GM21528 (cell line): ENCODE data around the gene DSCAM.

ENCODE experiments used
- ATAC-seq: cut with Tn5 transposase; IDR thresholded peaks from one replicate; pipeline ENCODE4 v1.9.1; 2021; ENCODE audit warnings: mild to moderate bottlenecking, moderate library complexity; ENCODE audit not compliant: unreplicated experiment, low FRiP score

The DSCAM gene

GRCh38 chr21:40099809-40100208 lies 747.1 kb downstream of the DSCAM start:
- ATAC-seq, result no peak

- no peak for ATAC-seq
Measured at GRCh38 chr21:40095477-40095876, 751.5 kb downstream of the DSCAM start.

DNA sequence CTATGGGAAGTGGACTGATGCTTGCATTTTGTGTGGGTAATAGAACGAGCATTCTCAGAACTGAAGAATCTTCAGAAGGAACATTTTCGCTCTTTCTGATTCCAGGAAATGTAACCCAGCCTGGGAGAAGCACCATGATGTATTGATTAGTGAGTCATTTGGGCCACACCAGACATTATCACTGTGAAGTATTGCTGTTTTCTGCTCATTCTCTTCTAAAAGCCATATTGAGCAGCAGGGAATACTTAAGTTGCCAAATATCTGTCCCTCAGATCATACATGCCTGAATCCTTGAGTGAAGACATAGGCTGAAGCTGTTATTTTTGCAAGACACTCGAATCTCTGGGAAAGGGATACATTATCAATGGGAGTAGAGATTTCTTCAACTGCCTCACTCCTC lies 766.6 kb downstream of the DSCAM start:
- ATAC-seq, result no peak

DNA sequence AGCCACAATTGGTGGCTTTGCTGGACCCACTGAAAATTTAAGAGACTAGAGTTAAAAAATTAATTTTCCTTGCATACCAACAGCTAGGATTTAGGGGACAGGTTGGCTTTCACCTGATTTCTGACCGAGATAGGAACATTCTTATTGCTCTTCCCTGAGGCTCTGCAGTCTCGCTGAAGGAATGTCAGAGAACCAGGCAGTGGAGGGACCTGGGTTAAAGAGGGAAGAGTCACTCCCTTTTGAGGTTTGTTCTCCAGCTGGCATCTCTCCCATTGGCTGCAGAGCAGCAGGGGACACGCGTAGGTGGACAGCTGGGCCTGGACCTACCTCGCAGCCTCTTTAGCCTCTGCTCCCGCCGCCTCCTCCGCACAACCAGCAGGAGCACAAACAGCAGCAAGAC lies 772.2 kb downstream of the DSCAM start:
- no peak for ATAC-seq

DNA sequence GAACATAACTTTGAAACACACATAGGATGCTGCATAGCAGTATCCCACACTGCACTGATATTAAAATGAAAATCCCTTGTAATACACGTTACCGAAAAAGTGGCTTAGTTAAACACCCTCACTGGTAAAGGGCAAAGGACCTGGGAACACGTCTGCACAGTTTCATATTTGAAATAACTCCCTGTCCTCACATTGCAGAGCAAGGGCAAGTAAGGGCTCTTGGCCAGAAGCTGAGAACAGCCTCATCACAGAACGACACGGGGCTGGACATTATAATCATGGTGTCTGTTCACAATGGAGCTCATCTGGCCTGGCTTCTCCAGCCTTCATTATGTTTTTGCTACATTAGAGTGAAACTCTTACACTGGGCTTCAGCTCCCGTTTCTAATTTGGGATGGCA lies 772.8 kb downstream of the DSCAM start:
- ATAC-seq, result no peak

DNA sequence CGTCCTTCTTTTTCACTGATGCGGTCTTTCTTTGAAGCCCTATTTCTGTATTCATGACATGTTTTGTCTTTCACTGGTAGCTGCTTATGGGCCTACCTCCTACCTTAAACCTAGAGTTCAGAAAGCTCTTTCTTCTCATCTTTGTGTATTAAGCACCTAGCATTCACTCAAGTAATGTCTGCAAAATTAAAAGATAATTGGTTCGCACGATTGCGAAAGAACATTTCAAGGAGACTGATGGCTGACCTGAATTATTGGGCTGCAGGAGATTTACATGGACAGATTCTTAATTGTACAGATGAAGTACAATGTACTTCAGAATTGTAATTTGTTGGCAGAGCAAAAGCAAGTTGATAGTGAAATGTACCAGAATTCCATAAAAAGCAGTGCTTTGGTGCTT lies 773.3 kb downstream of the DSCAM start:
- ATAC-seq, result no peak

DNA sequence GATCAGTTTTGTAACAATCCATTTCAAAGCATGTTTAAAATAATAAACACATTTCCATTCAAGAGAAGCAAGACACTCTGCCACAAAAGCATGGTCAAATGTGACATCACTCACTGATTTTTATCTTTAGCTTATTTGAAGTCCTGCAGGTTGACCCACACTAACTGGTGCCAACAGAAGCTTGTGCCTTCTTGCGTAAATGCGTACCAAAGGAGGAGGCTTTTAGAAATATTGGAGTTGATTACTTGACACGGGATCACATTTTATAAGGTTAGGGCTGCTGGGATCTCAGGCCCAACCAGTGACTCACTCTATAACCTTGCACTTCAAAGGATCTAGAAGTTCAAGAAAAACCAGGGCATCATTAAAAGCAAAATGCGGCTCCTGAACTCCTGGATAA lies 776.1 kb downstream of the DSCAM start:
- no peak for ATAC-seq

GRCh38 chr21:40067751-40068150 lies 779.2 kb downstream of the DSCAM start:
- ATAC-seq, result no peak

DNA sequence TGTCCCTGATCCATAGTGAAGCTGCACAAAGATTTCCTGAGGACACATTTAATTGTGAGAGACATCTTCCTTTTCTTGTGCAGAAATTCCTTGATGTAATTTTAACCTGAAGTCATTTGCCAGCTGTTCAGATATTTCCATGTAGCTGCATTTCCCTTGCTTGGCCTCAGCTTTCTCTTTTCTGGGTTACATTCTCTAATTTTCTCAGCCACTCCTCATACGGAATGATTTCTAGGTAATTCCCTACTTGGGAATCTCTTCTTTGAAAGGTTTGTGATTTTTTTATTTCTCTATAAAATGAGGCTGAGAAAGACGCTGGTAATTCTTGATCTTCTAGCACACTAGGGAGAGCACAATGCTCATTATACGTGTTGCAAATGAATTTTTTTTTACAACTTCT lies 780.7 kb downstream of the DSCAM start:
- ATAC-seq, result no peak

DNA sequence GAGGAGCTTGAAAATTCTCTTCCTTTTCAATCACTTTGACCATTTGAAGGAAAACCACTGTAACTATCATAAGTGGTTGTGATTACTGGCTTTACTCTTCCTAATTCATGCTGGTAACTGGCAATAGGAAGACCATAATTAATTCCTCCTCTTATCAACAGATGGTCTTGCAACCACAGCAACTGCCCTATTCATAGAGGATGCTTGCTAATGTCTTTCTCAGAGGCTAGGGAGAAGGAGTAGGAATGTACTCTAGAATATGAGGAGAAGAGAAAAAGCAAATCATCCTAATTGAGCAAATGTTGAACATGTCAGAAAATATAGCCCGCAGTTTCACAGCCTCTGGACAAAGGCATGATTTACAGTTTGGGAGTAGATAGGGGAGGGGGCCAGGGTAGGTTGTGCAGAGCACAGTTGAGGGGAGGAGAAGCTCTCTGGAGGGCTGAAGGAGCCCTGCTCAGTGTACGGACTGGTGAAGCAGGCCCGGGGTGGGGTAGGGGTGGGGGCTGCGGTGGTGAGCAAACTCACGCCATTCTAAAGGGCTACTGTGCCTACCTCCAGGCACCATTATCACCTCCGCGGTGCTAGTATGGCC lies 786.8 kb downstream of the DSCAM start:
- no peak for ATAC-seq

DNA sequence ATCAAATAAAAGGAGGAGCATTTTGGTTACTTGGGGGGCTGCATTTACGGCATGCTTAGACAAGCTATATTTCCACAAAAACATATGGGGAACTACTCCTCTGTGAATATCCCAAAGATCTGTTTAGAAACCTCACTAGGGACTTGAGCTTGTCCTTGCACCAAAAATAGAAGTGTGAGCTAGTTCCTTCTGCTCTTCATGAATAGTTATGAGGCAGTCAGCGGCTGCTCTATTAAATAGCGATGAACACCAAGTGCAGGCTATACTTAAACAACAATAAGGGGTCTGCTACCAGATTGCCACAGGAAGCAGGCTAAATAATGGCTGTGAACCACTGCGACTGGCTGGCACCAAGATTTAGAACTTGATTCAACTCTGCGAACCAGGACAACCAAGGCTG lies 789.6 kb downstream of the DSCAM start:
- ATAC-seq, result no peak

- no peak for ATAC-seq
Measured at GRCh38 chr21:40056031-40056430, 790.9 kb downstream of the DSCAM start.

- no peak for ATAC-seq
Measured at GRCh38 chr21:40054403-40054802, 792.6 kb downstream of the DSCAM start.

DNA sequence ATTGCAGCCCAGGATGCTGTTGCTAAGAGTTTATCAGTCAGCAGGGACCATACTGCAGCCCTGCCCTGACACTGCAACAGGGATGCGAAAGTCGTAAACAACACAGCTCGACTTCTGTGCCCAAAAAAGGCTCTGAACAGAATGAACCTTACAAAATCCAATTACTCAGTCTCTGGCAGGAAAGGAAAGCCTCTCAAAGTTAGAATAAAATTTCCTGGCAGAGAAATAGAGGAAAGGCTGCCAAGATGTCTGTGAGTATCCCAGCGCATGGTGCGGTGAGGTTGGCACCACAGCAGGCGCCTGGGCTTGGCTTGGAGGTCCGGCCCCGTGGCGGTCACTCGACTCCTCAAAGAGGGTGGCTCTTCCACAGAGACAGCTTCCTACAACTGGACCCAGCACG lies 794.0 kb downstream of the DSCAM start:
- no peak for ATAC-seq

DNA sequence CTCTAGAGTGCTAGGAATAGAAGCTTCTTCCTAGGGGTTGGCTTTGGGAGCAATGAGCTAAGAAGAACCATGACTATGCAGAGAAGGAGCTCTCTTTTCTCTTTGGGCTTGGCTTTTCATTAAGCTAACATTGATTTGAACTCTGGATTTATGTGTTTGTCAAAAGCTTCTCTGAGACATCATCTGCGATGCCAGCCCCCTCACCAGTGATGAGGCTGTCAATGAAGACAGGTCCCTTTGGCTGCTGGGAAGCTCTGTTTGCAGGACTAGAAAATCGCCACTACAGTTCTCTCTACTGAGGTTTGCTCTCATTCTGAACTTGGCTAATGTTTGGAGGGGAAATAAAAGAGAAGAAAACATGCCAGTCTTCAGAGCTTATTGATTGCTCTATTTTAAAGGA lies 794.7 kb downstream of the DSCAM start:
- no peak for ATAC-seq

DNA sequence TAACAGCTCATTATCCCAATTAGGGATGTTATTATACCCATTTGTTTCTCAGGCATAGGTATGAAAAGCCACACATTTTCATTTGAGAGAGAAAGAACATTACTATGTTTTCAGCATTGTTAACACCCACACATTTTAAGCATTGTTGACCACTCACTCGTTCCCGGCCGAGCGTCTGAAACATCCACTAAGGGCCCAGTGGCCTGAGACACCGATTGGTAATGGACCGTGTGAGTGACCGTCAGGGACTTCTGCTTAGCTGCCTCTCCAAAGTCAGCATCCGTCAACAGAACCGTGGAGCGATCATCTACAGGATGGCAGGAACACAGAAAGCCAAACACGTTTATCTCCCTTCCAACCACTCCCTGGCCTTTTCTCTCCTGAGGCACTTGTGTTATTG lies 795.2 kb downstream of the DSCAM start:
- ATAC-seq, result no peak

DNA sequence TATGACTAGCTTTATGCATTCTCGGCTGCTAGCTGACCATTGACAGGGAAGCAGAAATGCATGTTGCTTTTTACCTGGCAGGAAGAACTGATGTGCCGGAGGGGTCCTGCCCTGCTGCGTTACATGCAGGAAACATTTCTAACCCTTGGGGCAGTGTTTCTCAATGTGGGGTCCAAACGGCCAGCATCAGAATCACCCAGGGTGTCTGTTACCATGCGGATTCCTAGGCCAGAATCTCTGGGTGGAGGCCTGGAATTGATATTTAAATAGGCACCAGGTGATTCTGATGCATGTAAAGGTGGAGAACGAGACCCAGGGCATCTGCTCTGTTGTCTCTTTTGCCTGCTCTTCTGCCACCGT lies 797.0 kb downstream of the DSCAM start:
- no peak for ATAC-seq

- no peak for ATAC-seq
Measured at GRCh38 chr21:40049031-40049930, 797.7 kb downstream of the DSCAM start.

- ATAC-seq, result no peak
Measured at GRCh38 chr21:40047993-40048730, 798.8 kb downstream of the DSCAM start.

DNA sequence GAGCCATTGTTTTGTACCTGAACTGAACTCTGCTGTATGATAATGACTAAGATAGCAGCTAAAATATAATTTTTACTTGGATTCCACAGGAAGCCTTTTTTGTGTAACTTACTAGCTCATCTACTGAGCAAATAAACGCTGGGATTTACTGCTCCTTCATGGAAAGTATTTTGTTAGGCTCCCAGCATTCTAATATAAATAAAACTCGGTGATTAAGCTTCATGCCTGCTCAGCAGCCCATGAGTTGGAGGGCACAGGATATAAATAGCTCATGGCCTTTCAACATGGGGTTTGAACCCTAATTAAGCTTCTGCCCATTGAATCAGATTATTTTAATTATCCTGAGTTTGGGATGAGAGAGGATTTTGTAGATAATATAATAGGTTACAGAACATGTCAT lies 799.7 kb downstream of the DSCAM start:
- no peak for ATAC-seq

DNA sequence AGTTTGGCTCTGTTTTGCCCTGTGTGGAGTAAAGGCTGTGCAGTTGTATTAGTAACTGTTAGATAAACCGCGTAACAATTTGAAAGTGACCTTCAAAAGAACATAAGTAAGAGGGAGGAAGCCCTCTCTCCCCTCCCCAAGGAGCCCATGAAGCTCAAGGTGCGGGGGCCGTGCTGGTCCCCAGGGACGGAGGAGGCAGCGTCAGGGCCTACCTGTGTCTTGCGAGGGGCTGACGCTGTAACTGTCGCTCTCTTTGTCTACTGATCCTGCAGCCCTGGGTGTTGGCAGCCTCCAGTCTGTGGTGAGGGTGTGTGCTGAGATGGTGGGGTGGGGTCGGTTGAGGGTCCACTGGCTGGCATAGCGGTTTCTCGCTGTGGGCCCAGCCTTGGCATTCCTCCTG lies 803.1 kb downstream of the DSCAM start:
- no peak for ATAC-seq

- no peak for ATAC-seq
Measured at GRCh38 chr21:40043423-40043822, 803.5 kb downstream of the DSCAM start.
